ENCODE results near the gene RBMS3.

DNA sequence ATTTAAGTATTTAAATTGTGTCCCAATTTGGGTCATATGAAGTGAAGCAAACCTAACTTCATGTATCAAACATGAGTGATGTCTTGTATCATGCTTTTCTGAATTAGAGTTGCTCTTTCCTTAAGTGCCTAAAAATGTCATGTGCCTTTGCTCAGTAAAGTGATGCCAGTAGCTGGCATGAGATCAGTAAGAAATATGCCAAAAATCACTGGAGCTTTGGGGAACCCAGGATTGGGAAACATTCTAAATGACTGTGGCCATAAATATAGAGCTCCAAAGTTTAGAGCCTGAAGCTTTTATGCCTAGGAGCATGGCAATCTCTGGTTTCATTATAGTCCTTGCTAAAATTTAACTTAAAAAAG, 33.8 kb downstream of the RBMS3 start:
- TF ChIP-seq, protein P1, sequence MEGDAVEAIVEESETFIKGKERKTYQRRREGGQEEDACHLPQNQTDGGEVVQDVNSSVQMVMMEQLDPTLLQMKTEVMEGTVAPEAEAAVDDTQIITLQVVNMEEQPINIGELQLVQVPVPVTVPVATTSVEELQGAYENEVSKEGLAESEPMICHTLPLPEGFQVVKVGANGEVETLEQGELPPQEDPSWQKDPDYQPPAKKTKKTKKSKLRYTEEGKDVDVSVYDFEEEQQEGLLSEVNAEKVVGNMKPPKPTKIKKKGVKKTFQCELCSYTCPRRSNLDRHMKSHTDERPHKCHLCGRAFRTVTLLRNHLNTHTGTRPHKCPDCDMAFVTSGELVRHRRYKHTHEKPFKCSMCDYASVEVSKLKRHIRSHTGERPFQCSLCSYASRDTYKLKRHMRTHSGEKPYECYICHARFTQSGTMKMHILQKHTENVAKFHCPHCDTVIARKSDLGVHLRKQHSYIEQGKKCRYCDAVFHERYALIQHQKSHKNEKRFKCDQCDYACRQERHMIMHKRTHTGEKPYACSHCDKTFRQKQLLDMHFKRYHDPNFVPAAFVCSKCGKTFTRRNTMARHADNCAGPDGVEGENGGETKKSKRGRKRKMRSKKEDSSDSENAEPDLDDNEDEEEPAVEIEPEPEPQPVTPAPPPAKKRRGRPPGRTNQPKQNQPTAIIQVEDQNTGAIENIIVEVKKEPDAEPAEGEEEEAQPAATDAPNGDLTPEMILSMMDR (IDR thresholded peaks at IDR 0.05): no peak
- no peak for TF ChIP-seq POLR2A (IDR thresholded peaks at IDR 0.05)
